Measurements from ENCODE around the gene S100A13.

GRCh38 chr1:153673511-153673910, 46.2 kb upstream of the S100A13 start:
- no peak for TF ChIP-seq CTCF (IDR thresholded peaks at IDR 0.05)
- no peak for TF ChIP-seq POLR2AphosphoS5 (IDR thresholded peaks at IDR 0.05; ENCODE audit: low read depth, low read length)

Measured in Panc1 (cell line).